SKM-1 treated with dmso at 0.1 percent for 144 hours (cell line): Measurements from ENCODE around the gene SUSD4.
"Not testable (repeated sequence)": the region's sequence is repeated elsewhere in the genome, so short reads cannot be mapped to it uniquely, and the experiment has no call there.

Experiments
- DNase-seq: peaks from one replicate; lab custom pipeline; 2025; ENCODE audit not compliant: unreplicated experiment; lab: John Stamatoyannopoulos, UW

The SUSD4 gene, protein sequence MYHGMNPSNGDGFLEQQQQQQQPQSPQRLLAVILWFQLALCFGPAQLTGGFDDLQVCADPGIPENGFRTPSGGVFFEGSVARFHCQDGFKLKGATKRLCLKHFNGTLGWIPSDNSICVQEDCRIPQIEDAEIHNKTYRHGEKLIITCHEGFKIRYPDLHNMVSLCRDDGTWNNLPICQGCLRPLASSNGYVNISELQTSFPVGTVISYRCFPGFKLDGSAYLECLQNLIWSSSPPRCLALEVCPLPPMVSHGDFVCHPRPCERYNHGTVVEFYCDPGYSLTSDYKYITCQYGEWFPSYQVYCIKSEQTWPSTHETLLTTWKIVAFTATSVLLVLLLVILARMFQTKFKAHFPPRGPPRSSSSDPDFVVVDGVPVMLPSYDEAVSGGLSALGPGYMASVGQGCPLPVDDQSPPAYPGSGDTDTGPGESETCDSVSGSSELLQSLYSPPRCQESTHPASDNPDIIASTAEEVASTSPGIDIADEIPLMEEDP

DNA sequence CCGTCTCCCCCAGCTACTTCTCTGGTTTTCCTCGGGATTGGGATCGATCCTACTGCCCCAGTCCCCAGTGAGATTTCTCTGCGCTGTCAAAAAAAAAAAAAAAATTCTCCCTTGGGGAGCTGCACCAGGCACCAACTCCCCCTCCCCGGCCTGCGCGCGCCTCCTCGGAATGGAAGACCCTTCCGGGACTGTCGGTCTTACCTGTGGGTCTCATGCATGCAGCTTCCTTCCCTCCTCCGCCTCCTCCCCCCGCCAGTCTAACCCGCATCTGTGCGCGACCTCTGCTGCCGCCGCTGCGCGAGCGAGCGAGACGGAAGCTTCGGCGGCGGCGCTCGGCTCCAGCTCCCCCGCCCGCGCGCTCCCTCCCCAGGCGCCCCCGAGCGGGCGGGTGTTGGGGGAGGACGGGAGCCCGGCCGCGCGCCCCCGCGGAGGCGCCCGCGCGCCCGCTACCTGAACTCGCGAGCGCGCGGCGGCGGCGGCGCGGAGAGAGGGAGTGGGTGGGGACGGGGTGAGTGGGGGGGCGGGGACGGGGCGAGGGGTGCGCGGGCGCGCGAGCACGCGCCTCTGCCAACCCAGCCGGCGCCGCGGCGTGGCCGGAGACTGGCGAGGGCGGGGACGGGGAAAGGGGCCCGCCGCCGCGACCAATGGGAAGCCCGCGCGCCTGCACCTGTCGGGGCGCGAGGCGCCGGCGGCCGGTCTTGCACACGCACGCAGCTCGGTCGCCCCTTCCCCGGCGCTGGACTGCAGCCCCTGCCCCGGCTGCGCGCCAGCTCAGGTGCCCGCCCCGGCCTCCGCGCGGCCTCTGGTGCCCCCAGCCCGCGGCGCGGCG lies at the start of gene SUSD4:
Gene SUSD4 (minus strand): TSS at position 321 of the 829 bp plus-strand sequence. CDS start 751 bp downstream, outside the sequence.
- DNase-seq: peak; percentile 37

DNA sequence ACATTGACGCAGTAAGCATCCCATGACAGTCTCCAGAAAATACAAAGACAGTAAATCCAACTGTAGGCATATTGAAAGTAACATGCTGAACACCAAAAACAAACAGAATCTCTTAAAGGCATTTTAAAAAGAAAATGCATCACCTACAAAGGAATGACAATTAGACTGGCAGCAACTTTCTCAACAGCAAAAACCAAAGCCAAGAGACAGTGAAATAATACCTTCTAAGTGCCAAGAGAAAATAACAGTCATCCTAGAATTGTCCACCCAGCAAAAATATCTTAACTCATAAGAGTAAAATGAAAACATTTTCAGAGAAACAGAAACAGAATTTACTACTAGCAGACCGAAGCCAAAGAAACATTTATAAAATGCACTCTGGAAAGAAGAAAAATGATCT lies 49.2 kb upstream of the SUSD4 start:
- DNase-seq: no peak

DNA sequence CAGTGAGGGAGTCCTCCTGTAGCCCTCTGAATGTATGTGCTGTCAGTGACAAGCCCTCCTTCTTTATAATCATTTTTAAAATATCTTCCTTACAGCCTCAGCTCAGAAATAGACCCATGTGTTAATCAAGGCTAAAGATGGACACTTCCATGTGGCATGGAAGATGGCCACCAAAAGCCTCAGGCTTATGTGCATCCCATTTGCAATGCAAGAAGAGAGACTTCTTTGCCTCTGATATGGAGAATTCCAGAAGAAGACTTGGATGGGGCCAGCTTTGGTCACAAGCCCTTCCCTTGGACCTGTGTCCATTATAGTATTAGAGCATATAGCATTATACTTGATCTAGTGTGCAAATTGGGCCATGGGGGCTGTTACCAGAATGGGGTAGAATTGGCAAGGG lies 47.7 kb upstream of the SUSD4 start:
- no peak for DNase-seq

DNA sequence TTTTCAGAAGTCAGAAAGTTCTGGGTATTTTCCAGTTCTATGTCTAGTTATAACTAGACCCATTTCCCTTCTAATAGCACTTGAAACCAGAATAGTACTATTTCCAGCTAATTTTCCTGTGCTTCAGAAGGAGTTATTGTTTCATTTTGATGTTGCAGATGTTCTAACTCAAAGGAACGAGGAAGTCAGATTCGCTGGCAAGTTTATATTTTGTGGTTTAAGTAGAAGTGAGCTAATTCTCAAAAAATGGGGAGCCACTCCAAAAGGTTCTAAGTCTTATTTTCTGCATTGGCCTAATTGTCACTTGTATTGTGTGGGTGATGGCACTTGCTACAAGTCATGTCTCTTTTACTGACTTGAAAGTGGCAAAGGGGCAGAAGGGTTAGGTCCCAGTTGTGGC lies 47.3 kb upstream of the SUSD4 start:
- DNase-seq: no peak

DNA sequence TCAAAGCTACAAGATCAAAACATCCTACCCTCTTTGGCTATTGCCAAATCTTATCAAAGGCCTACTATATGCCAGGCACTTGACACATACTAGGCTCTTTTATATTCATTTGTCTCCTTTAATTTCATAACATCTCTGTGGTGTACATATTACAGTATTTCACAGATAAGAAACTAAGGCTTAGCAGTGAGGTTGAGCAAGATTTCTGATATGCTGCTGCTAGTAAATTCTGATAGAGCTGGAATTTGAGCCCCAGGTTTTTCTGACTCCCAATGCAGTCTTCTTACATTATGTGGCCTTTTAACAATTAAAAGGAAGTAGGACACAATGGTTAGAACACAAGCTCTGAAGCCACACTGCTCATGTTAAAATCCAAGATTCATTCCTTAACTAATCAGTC lies 46.1 kb upstream of the SUSD4 start:
- no peak for DNase-seq

DNA sequence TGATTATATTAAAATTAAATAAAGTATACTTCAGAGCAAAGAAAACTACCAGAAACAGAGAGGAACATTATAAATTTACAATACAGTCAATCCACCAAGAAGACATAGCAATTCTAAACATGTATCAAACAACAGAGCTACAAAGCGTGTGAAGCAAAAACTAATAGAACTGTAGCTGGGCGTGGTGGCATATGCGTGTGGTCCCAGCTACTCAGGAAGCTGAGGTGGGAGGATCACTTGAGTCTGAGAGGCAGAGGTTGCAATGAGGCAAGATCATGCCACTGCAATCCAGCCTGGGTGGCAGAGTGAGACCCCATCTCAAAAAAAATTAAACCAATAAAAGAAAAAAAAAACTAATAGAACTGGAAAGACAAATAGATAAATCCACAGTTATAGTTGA lies 41.5 kb upstream of the SUSD4 start:
- no peak for DNase-seq

DNA sequence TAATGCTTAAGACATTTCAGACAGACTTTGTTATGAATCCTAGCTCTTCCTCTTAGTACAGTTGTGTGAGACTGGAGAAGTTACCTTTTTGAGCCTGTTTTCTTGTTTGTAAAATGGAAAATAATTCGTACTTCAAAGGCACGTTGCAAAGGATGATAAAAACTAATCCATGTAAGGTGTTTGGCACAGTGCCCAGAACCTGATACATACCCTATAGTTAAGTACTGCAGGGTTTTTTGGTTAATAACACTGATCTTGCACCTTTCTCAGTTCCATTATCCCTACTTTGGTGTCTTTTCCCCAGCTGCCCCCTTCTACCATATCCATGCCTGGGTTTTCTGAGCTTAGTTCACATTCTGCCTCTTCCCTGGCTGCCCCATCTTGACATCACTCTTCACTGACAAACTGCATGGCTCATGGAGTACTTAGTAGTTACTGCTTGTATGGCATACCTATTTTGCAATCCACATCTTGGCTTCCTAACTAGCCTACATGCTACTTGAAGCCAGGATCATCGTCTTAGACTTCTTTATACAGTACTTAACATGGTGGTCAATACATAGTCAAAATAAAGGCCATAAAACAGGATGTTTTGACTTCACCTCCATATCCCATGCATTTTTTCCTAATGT lies 39.3 kb upstream of the SUSD4 start:
- no peak for DNase-seq

DNA sequence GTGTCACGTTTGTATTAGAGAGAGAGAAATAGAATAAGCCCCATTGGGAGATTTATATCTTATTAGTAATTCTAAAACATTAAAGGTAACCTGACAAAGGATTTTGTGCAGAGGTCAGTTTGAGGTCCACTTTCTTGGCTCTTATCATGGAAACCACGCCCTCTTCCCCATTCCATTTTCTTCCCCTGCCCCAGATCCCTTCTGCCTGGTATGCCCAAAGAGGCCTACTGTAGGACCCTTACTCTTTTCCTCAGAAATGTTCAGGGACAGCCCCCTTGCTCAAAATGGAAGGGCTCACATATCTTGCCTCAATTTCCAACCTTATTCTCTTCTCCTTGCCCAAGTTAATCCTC lies 38.8 kb upstream of the SUSD4 start:
- no peak for DNase-seq

DNA sequence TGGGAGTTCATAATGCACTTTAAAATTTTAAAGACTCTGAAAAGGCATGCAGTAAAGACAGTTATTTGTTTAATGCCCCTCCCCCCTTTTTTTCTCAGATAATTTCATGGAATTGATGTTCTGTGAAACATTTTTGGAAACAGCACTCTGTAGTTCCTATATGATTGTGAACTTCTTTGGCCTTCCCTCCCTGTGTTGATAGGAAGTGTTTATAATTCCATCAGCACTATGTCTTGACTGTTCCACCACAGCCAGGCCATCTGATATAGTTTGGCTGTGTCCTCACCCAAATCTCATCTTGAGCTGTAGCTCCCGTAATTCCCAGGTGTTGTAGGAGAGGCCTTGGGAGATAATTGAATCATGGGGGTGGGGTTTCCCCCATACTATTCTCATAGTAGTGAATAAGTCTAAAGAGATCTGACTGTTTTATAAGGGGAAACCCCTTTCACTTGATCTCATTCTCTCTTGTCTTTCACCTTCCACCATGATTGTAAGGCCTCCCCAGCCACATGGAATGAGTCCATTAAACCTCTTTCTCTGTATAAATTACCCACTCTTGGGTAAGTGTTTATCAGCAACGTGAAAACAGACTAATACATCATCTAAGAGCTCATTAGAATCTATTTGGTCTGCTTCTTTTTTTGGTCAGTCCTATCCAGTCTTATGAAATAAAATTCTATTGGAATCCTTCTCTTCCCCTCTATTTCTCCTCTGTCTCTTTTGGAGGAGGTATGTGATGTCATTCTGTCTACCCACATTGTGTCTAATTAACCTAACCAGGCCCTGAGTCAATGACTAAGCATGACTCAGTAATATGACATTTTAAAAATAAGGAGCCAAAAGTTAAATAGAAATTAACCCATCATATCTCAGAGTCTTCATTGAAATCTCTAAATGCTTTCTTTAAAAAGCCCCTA lies 38.2 kb upstream of the SUSD4 start:
- DNase-seq: no peak

DNA sequence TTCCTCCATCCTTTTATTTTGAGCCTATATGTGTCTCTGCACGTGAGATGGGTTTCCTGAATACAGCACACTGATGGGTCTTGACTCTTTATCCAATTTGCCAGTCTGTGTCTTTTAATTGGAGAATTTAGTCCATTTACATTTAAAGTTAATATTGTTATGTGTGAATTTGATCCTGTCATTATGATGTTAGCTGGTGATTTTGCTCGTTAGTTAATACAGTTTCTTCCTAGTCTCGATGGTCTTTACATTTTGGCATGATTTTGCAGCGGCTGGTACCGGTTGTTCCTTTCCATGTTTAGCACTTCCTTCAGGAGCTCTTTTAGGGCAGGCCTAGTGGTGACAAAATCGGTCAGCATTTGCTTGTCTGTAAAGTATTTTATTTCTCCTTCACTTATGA lies 35.4 kb upstream of the SUSD4 start:
- not testable (repeated sequence) for DNase-seq

DNA sequence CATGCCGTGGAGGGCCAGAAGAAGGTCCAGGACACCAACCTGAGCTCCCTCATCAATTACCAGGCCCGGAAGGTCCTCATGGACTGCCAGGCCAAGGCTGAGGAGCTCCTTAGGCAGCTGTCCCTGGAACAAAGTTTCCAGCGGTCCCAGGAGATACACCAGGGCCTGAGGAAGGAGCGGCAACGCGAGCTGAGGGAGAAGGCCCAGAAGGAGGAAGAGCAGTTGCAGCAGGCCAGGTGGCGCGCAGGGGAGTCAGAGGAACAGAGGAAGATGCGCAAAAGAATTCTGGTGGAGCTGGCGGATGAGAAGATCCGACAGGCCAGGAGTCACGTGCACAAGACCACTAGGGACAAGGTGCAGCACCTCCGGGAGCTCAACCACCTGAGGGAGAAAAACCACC lies 30.7 kb upstream of the SUSD4 start:
- DNase-seq: no peak

DNA sequence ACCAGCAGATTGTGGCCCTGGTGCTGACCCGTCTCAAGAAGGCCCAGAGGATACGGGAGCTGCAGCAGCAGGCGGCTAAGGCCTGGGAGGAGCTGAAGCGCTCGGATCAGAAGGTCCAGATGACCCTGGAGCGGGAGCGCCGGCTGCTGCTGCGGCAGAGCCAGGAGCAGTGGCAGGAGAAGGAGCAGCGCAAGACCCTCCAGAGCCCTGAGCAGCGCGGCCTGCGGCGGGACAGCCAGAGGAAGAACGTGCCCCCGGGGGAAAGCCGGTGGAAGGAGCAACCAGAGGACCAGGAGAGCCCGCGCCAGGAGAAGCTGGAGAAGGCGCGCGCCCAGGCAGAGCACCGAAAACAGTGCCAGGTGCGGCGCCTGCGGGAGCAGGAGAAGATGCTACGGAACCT lies 30.3 kb upstream of the SUSD4 start:
- DNase-seq: no peak

DNA sequence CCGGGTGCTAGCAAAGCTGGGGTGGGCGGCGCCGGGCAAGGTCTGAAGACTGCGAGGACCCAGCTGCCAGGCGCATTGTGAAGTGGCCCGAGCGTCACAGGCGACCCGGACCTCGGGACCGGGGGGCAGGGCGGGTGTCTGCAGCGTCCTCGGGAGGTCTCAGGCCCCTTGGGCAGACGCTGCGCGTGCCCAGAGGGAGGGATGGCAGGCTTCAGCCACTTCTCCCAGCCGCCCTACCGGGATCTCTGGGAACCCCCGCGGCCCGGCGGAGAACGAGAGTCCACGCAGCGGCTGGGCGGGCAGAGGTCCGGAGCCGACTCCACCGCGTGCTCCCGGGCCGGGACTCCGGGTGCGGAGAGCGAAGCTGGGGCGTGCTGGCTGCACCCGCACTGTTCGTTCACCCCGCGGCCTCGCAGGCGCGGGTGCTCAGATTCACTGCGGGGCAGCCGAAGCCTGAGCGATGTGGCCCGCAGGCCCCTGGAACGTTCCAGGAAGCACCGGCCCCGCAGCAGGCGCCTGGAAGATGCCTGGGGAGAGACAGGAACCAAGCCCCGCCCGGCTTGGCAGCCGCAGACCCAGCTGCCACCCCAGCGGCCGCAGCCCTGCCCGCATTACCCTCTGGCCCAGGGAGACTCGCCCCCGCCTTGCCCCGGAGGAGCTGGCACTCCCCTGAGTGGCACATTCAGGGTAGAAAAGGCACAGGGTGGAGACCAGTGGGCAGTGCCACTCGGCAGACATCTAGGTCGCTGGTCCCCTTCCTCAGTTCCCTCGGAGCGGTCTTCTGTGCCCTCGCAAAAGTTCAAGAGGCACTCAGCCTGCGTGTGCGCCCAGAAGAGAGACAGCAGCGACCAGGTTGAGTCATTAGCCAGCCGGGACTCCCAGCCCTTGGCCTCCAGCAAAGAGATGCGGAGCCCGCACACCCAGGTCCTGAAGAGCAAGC lies 29.6 kb upstream of the SUSD4 start, which contains the start of gene CCDC185:
Gene CCDC185 (plus strand): TSS at position 141 of the 940 bp plus-strand sequence. CDS start 61 bp downstream, at position 202.
- no peak for DNase-seq

DNA sequence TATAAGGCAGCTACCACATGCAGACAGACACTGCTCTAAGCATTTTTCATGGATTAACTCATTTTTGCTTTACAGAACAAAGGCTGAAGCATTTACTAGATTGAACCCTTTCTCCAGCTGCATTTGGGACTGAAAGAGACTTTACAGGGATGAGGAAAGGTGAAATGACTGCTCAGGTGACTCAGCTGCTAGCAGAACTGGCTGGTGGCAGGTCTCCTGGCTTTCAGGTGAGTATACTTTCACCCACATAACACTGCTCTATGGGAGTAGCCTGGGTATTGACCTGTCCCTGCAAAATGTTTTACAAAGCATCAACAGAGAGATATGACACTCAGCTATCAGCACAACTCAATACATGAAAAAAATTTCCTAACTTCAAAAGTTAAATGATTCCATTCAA lies 26.6 kb upstream of the SUSD4 start:
- DNase-seq: no peak

DNA sequence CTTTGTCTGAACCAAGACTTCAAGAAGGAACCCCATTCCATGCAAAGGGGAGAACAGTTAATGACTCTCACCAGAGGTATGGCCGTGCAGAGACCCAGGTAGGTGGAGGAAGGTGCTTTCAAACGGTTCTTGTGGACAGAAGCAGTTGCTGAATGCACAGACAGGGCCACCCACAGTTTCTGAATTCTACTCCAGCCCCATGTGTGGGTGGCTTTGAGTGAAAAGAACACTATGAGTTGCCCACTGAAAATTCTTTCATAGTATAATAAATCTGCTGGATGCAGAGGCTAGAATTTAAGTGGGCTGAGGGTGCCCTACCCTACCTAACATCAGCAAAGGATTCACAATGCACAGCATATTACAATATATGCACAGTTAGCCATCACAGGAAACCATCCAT lies 22.0 kb upstream of the SUSD4 start:
- no peak for DNase-seq

DNA sequence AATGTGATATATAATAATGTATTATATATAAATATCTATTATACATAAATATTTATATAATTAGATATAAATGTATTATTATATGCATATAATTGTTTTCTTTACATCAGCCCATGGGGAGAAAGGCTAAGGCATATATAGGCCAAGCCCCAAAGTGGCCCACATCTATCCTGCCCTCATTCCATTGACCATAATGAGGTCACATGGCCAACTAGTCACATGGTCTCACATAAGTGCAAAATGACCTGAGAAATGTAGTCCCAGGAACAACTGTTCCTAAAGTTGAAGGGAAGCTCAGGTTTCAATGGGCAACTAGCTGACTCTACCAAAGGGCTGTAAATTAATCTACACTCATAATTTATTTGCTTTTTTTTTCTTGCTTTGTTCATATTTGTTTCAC lies 14.8 kb upstream of the SUSD4 start:
- DNase-seq: no peak

DNA sequence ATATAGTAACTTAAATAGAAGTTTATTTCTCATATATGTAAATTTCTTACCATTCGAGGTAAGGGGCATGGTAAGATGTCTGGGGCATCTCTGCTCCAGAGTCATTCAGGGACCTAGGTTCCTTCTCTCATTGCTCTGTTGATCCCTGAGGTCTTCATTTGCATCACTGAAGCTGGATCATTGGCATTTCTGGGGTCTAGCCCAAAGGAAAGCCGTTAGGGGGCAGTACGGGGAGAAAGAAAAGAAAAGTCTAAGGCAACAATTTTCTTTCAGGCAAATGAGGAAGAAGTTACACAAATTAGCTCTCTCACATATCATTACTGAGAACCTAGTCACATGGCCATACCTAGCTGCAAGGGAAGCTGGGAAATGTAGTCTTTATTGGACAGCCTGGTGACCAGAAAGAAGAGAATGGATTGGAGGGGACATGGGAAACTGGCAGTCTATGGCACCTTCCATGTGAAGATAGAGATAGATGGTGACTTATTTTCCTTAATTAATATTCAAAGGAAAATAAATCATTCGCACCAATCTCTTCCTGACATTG lies 10.2 kb upstream of the SUSD4 start:
- DNase-seq: no peak

DNA sequence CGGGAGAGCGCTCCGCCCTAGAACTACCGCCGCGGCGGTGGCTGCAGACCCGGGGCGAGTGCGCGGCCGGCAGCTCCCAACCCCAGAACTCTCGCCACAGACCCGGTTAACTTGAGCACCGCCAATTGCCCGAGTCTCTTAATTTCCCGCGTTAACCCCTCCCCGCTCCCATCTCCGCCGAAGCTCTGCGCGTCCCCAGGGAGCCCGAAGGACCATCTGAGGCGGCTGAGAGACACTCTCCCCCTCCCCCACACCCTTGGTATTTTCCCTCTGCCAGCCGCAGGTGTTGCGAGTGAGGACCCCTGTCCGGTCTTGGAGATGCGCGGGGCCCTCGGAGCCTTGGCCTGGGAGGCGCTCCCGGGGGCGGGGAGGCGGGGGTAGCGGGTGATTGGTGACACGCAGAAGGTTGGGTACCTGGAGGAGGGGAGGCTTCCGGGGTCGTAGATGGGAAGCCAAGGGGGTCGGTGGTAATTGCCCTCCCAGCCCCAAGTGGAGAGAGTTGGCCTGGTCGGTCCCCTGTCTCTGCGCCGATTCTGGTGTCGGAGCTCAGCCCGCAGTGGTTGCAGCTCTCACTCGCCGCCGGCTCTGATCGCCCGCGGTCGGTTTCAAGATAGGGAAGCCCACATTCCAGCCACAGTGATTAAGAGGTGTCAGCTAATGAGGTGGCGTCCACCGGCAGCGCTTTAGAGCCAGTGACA lies 858 bp upstream of the SUSD4 start:
- no peak for DNase-seq
